GM12878 (cell line): ENCODE results near the gene TMEM109. TPM values are rescaled to one million over a fixed set of nuclear protein-coding genes. Genes with fewer than 3 reads are reported as not detected.

Experiments used
- CHD2 ChIP-seq: IDR thresholded peaks from 2 replicates; pipeline ENCODE4 v1.6.1; 2011; ENCODE audit warnings: low read depth, low read length, improper control_type of control experiment, borderline replicate concordance
- CUX1 ChIP-seq: IDR thresholded peaks from 2 replicates; pipeline ENCODE4 v1.6.1; 2012; ENCODE audit warnings: improper control_type of control experiment, low read depth, low read length; ENCODE audit not compliant: insufficient replicate concordance
- HSF1 ChIP-seq: fragments of 150-350 bp; IDR thresholded peaks from 2 replicates; pipeline ENCODE4 v1.6.1; 2014; ENCODE audit warnings: mild to moderate bottlenecking, low read depth, low read length
- IRF3 ChIP-seq: fragments of 450-650 bp; IDR thresholded peaks from 2 replicates; pipeline ENCODE4 v1.6.1; 2014; ENCODE audit warnings: mild to moderate bottlenecking
- POLR2AphosphoS2 ChIP-seq: IDR thresholded peaks from 2 replicates; pipeline ENCODE4 v1.6.1; 2011; ENCODE audit warnings: low read depth, mild to moderate bottlenecking, low read length, improper control_type of control experiment, moderate library complexity
- POU2F2 ChIP-seq: IDR thresholded peaks from 3 replicates; pipeline ENCODE4 v1.6.1; 2011; ENCODE audit warnings: low read depth, mild to moderate bottlenecking, low read length, borderline replicate concordance
- SMC3 ChIP-seq: IDR thresholded peaks from 2 replicates; pipeline ENCODE4 v1.6.1; 2011; ENCODE audit warnings: low read length, improper control_type of control experiment, borderline replicate concordance
- SPI1 ChIP-seq: IDR thresholded peaks from 2 replicates; pipeline ENCODE4 v1.6.1; 2011; ENCODE audit warnings: low read depth, mild to moderate bottlenecking, low read length, moderate library complexity, borderline replicate concordance; ENCODE audit not compliant: insufficient read depth
- SRF ChIP-seq, 2 experiments: IDR thresholded peaks; 2 replicates each; pipeline ENCODE4 v1.6.1; 2011; ENCODE audit warnings: low read depth in 2 of 2, low read length in 2 of 2, mild to moderate bottlenecking in 1 of 2, moderate library complexity in 1 of 2
- STAT1 ChIP-seq: fragments of 450-650 bp; conservative IDR thresholded peaks from 2 replicates; pipeline ENCODE4 v1.6.1; 2014; ENCODE audit warnings: antibody characterized with exemption, mild to moderate bottlenecking
- ZNF592 ChIP-seq: fragments of 450-650 bp; IDR thresholded peaks from 2 replicates; pipeline ENCODE4 v1.6.1; 2017; ENCODE audit warnings: mild to moderate bottlenecking, moderate library complexity
- polyA plus RNA-seq, 11 experiments: library from polyadenylated mRNA; depleted of rRNA in 4 of 11; unstranded in 6 of 11; stranded (reverse) in 5 of 11; fragments of >200 nt; fragmentation: Nextera tagmentation in 4 of 11; fragmentation: Illumina TruSeq in 1 of 11; extraction: Ambion mirVana in 4 of 11; extraction: Trizol in 1 of 11; gene quantifications; 1 replicate in 1 of 11; 2 replicates in 10 of 11; pipeline versions ENCODE4 v1.2.1 to v1.2.3, GENCODE V29; 2011 to 2016; ENCODE audit warnings: inconsistent platforms in 2 of 11, missing spikeins in 2 of 11, low read depth in 1 of 11
- total RNA-seq, 4 experiments: library from RNA; depleted of rRNA in 3 of 4; stranded (reverse); fragments of >200 nt in 3 of 4; fragmentation: Illumina TruSeq in 1 of 4; extraction: Trizol in 1 of 4; gene quantifications; 2 replicates each; pipeline versions ENCODE4 v1.2.1 to v1.2.3, GENCODE V29; 2013 to 2021

Gene TMEM109
- total and polyA plus RNA-seq, 10 of the 15 experiments (the other 5 are each of a cell fraction or from before 2014, with no cell fraction given) = 21.9 to 199 (median 85.2) TPM

GRCh38 chr11:60944490-60945294 is 30.7 kb downstream of the TMEM109 start (continued):
- TF ChIP-seq ZNF592 = no peak
- no peak for TF ChIP-seq POU2F2
- TF ChIP-seq IRF3 = no peak
- no peak for TF ChIP-seq STAT1
- no peak for TF ChIP-seq SRF (IDR thresholded peaks at IDR 0.05; ENCODE audit: low read depth in 2 of 2, low read length in 2 of 2)
- no peak for TF ChIP-seq CUX1
- TF ChIP-seq SPI1 = peak; percentile 53; the same call in 1 of the 2 replicates
- TF ChIP-seq POLR2AphosphoS2 = no peak
- no peak for TF ChIP-seq HSF1
- no peak for TF ChIP-seq CHD2
- TF ChIP-seq SMC3 = peak; percentile 37; the same call in 1 of the 2 replicates
